Fibroblast of skin of back (primary cell): ENCODE data around the gene COG8.
A peak's percentile ranks its signal among the peaks of the same experiment; 100 is the strongest.

ENCODE experiments used
- DNase-seq: peaks from one replicate; pipeline ENCODE4 v3.0.0-alpha.2; 2013

COG8 gene

GRCh38 chr16:69346683-69347082 is 7.3 kb upstream of the COG8 start:
- no peak for DNase-seq

GRCh38 chr16:69345923-69346322 is 6.6 kb upstream of the COG8 start:
- DNase-seq, result no peak

- DNase-seq, result no peak
Observed at GRCh38 chr16:69344171-69344570, 4.8 kb upstream of the COG8 start.

GRCh38 chr16:69340095-69340644 is 806 bp upstream of the COG8 start:
- DNase-seq, result peak; percentile 5

DNA sequence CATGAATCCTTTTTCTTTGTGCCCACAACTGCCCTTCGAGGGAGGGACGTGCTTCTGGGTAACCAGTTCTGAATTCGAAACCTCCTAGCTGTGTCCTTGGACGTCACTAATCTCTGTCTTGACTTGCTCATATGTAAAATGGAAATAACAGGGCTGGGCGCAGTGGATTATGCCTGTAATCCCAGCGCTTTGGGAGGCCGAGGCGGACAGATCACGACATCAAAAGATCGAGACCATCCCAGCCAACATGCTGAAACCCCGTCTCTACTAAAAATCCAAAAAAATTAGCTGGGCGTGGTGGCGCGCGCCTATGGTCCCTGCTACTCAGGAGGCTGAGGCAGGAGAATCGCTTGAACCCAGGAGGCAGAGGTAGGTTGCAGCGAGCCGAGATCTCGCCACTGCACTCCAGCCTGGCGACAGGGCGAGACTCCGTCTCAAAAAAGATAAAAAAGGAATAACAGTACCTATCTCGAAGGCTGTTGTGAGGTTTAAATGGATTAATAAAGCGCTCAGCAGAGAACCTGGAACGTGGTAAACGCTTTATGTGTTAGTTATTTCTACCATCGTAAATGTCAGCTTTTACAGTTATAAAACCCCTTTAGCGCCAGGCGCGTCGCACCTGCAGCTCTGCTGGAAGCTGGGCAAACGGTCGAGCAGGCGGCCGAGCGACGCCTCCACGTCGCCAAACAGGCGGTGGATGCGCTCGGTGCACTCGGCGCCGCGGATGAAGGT is 641 bp downstream of the COG8 start:
- no peak for DNase-seq

DNA sequence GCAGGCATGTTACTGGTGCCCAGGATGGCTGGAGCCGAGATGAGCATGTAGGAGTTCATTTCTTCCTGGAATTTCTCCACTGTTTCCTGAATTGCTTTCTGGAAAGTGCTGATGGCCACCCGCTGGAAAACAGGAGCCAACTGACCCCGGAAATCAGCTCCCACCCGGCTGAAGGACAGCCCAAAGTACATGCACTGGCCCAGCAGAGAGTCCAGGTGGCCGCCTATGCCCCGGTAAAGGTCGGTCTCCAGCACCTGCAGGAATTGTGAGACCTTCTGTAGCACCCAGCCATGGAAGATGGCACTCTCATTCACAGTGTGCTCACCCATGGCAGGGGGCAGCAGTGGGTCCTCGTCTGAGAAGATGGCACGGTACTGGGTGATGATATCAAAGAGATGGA is 4.7 kb downstream of the COG8 start:
- DNase-seq, result no peak

DNA sequence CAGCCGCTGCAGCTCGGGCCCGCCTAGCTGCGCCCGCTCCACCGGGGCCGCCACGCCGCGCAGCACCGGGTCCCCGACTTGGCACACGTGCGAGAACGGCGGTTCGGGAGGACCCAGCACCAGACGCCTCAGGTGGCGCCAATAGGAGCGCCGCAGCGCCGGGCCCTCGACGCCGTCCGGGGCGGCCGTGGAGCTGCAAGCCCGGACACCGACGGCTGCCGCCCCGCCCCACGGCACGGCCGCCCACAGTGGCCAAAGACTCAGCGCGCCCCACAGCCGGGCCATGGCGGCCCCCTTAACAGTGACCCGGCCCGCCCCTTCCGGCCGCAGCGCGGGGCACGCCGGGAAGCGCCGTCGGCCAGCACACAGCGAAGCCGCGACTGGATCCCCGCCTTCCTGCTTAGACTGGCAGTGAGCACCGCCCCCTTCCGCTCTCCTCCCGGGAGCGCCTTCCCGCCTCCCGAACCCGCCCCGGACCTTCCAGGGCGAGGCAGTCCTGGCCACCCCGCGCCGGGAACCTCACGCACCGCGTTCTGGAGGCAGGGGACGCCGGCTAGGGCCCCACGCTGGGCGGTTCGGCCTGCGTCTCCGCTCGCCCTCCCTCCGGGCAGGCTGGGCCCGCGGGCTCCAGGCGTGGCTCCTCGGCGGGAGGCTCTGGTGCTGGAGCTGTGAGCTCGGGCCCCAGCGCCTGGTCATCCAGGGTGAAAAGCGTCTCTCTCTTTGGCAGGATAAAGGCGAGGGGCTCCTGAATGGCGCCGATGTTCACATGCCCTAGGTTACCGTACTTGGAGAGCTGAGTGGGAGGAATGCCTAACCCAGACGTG is 8.9 kb downstream of the COG8 start, which contains the start of gene PDF:
TSS of gene PDF (minus strand) at position 303 of the 824 bp plus-strand sequence. CDS start at position 285, 18 bp downstream.
- peak; percentile 94 for DNase-seq

DNA sequence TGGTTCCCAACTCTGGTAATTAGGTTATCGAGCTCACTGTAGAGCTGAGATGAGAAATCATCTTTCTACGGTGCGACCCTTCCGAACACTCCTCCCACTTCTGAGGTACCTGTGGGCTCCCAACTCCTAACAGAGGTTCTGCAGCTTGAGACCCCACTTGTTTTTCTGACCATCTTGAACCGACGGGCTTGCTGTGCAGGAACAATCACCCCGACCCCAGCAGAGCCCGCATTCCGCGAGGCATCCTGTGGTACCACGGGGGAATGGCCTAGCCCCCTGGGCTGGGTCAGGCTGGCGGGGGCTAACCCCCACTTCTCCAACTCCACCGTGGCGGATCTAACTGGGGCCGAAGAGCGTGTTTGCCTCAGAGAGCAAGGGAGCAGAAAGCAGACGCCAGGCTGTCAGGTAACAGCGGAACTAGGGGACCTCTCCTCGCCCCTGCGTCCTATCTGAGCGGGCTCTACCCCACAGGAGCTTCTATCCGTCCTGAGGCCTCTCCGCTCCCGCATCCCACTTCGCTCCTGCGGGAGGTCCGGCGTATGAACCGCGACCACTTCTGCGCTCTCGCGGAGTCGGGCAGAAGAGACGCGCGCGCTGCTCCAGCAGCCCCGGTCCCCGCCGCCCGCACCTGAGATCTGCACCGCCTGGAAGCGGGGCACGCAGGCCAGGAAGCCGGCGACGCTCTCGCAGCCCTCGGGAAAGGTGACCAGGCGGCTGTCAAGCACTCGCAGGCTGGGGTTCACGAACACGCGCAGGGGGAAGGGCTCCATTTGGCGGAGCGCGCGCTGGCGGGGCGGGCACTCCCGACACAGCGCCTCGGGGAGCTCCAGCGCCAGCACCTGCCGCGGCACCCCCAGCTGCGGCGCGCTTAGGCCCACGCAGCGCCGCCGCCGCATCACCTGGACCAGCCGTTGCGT is 9.7 kb downstream of the COG8 start:
- peak; percentile 12 for DNase-seq

DNA sequence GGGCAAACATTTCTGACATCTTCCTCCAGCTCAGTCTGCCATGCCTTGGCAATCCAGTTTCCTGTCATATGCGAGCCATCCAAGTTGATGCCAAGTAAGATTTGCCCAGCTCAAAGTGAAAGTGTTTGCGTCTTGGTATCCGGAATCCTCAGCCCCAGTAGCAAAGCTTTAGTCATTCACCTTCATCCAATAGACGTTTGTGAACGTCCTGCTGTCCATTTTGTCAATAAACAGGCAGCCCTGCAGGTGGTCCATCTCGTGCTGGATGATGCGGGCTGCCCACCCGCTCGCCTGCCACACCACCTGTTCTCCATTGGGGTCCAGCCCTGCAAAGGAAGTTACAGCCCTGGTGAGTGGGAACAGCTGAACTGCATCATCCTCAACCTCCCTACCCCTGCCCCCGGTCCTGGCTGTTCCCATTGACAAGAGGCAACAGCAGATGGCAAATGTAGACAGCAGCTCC is 10.5 kb downstream of the COG8 start:
- DNase-seq, result peak; percentile 18

DNA sequence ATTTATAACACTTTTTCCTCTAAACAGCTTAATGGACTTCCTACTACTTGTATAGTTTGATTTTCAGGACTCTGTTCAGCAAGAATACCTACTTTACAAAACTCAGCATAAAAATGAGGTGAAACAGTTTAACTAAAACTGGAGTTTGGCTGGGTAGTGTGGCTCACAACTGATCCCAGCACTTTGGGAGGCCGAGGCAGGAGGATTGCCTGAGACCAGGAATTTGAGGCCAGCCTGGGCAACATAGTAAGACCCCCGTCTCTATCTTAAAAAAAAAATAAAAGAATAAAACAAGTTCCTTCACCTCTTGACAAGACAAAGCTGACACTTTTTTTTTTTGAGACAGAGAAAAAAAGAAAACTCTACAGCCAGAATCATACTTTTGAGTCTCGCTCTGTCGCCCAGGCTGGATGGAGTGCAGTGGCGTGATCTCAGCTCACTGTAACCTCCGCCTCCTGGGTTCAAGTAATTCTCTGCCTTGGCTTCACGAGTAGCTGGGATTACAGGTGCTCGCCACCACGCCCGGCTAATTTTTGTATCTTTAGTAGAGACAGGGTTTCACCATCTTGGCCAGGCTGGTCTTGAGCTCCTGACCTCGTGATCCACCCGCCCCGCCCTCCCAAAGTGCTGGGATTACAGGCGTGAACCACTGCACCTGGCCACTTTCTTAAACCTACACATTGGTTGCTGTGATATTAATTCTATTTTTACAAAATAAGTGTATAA is 11.6 kb downstream of the COG8 start:
- no peak for DNase-seq

GRCh38 chr16:69326172-69326873 is 13.0 kb downstream of the COG8 start:
- DNase-seq, result no peak

GRCh38 chr16:69325784-69326171 is 13.6 kb downstream of the COG8 start:
- no peak for DNase-seq

GRCh38 chr16:69324585-69325253 is 14.6 kb downstream of the COG8 start:
- no peak for DNase-seq

GRCh38 chr16:69324013-69324531 is 15.3 kb downstream of the COG8 start:
- no peak for DNase-seq

DNA sequence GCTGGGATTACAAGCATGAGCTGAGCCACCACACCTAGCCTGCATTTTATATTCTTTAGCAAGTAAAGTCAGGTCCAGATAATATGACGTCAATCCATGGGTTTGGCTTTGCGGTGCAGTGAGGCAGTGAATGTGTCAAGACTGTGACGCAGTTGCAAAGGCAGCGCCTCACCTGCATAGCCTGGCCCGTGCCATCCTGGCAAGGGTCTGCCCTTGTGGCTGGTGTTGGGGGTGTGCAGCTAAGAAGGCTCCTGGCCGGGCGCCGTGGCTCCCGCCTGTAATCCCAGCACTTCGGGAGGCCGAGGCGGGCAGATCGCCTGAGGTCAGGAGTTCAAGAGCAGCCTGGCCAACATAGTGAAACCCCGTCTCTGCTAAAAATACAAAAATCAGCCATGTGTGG is 15.9 kb downstream of the COG8 start:
- DNase-seq, result no peak

DNA sequence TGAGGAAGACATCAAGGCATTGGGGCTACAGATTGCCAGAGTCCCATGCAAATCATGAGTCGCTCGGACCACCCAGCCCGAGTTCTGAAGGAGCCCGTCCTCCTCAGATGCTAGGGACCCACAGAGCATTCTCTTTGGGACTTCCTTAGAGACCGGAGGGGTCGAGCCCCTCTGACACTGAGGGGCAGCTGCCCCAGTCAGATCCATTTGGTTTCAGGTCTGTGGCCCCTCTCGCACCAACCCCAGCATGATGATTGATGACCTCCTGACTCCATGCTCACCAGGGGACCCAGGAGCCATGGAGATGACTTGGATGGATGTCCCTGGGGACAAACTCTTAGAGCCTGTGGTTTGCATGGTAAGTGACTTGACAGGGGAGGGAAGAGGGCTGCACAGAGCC is 17.0 kb downstream of the COG8 start:
- no peak for DNase-seq

GRCh38 chr16:69321080-69321479 is 18.3 kb downstream of the COG8 start:
- no peak for DNase-seq

GRCh38 chr16:69320740-69321073 is 18.7 kb downstream of the COG8 start:
- DNase-seq, result no peak

DNA sequence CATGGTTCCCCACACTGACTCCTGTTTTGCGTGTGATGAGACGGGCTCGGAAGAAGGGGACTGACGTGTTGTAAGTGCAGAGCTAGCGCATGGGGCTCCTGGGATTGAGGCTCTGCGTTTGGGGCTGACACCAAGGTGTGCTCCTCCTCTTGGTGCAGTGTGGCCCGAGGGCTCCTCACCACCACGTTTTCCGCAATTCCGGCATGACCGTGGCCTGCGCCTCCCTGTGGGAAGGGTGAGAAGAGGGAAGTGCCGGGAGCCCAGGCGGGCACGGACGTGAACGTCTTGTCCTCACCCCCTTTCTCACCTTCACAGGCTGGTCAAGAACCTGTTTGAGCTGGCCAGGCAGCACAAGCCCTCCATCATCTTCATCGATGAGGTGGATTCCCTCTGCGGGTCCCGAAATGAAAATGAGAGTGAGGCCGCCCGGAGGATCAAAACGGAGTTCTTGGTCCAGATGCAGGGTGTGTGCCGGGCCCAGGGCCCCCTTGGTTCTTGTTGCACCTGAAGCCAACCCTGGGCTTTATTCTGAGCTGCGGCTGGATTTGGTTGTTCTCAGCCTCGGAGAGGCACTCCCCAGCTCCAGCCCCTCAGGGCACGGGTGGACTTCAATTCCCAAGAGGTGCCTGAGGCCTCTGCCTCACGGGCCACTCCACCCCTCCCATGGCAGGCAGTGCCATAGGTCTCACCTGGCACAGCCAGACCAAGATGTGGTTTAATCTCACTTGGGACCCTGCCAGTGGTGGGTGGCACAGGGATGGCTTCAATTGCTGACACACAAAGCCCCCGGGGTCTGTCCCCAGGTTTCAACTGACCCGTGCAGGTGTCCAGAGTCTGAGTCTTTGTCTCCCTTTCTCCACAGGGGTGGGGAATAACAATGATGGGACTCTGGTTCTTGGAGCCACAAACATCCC is 19.3 kb downstream of the COG8 start:
- no peak for DNase-seq
